HG03565 (cell line): Measurements from ENCODE around the gene KRTAP15-1.

ENCODE experiments used
- ATAC-seq: cut with Tn5 transposase; IDR thresholded peaks from one replicate; pipeline ENCODE4 v1.9.1; 2021; ENCODE audit warnings: mild to moderate bottlenecking, moderate library complexity; ENCODE audit not compliant: unreplicated experiment

KRTAP15-1 gene

DNA sequence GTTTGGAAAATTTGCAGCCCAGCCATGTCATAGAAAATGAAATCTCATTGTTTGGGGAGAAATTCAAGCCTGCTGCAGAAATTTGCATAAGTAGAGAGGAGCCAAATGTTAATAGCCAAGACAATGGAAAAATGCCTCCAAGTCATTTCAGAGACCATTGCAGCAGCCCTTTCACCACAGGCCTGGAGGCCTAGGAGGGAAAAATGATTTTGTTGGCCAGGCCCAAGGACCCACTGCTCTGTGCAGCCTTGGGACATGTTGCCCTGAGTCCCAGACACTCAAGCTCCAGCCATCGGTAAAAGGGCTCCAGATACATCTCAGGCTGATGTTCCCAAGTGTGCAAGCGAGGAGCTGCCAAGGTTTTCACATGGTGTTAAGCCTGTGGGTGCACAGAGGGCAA is 46.1 kb downstream of the KRTAP15-1 start:
- no peak for ATAC-seq

- ATAC-seq, result no peak
These were observed 47.3 kb downstream of the KRTAP15-1 start, which contains the start of gene KRTAP19-2 for GRCh38 chr21:30487336-30487735. Gene KRTAP19-2 (minus strand): TSS chr21:30487436. CDS start chr21:30487348, 88 bp downstream.
